NOMO-1 treated with DMSO at 0.1 percent for 48 hours (cell line): ENCODE measurements around the gene RAD51.

ENCODE experiments used
- DNase-seq: peaks from one replicate; lab custom pipeline; 2025; ENCODE audit not compliant: unreplicated experiment; lab: John Stamatoyannopoulos, UW

Gene RAD51

DNA sequence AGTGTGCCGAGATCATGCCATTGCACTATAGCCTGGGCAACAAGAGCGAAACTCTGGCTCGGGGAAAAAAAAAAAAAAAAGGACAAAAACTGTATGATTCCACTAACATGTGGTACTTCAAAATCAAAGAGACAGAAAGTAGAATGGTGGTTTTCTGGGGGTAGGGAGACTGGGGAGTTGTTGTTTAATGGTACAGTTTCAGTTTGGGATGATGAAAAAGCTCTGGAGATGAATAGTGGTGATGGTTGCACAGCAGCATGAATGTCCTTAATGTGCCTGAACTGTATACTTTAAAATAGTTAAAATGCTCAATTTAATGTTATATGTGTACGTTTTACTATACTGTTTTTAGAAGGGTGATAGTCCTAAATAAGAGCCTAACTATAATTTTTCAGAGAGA is 27.4 kb downstream of the RAD51 start:
- DNase-seq: no peak

DNA sequence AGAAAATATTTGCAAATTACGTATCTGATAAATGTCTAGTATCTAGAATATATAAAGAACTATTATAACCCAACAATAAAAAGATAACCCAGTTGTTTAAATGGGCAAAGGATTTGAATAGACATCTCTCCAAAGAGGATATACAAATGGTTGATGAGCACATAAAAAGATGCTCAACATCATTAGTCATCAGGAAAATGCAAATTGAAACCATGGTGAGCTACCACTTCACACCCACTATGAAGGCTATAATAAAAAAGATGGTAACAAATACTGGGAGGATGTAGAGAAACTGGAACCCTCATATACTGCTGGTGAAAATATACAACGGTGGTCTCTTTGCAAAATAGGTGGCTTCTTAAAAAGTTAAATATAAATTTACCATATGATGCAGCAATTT is 28.0 kb downstream of the RAD51 start:
- no peak for DNase-seq

DNA sequence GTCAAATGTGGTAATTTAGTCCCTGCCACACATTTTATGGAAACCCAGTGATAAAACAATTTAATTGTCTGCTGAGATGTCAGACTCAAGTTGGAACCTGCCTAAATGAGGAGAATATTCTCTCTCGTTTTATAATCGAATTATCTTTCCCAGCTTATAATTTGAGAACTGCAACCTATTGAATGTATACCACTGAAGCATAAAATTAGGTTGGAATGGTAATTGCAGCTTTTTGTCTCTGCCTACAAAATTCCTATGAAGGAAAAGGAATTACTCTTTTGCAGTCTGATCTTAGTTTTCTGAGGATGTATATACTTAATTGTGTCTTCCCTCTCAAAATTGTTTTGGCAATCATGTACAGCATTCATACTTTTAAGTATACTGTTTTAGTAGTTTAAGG is 28.9 kb downstream of the RAD51 start:
- DNase-seq: no peak

DNA sequence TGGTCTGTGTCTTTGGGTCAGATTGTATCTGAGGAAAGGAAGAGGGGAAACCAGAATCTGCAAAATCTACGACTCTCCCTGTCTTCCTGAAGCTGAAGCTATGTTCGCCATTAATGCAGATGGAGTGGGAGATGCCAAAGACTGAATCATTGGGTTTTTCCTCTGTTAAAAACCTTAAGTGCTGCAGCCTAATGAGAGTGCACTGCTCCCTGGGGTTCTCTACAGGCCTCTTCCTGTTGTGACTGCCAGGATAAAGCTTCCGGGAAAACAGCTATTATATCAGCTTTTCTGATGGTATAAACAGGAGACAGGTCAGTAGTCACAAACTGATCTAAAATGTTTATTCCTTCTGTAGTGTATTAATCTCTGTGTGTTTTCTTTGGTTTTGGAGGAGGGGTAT is 36.1 kb downstream of the RAD51 start:
- DNase-seq: no peak

DNA sequence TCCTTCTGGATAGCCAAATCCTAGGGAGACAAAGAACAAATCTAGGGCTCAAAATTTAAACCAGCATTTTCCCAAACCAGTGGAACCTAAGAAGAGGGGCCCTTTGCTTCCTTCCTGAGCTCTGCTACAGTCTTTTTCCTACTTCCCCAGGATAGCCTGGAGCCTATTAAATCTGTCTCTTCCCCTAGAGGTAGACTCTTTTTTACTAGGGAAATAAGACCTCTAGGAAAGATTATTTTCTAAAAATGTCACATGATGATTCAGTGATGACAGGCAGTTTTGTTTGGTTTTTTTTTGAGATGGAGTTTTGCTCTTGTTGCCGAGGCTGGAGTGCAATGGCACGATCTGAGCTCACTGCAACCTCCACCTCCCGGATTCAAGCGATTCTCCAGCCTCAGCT is 41.6 kb downstream of the RAD51 start:
- DNase-seq: no peak

DNA sequence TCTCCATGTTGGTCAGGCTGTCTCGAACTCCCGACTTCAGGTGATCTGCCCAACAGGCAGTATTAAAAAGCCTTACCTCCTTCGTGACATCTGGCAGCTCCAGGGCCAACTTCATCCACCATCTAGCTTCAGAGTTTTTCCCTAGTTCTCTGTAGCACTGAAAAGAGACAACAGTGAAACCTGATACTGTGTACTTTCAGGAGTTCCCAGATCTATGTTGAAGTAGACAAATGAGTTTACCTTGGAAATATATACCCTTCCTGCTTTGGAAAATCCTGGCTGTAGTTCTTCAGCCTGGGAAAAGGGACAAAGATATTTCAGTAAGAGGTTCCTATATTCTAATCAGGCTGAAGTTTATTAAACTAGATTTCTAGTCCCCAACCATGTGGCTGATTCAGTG is 42.1 kb downstream of the RAD51 start:
- no peak for DNase-seq

DNA sequence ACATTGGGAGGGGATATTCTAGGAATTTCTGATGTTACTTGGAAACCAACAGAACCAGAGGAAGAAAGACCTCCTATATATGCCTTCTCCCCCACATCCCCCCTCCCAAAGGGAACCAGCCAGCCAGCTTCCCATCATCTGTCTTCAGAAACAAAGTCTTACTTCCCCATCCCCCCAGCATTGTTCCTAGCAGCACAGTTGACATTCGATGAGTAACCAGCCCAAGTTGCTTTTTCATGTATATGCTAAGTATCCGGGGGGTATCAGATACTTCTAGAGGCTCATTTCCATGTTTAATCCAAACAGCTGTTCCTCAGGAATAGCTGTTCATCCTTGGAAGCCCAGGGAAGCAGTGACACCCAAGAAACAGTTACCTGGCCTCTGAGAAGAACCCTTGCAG is 44.1 kb downstream of the RAD51 start:
- DNase-seq: no peak

DNA sequence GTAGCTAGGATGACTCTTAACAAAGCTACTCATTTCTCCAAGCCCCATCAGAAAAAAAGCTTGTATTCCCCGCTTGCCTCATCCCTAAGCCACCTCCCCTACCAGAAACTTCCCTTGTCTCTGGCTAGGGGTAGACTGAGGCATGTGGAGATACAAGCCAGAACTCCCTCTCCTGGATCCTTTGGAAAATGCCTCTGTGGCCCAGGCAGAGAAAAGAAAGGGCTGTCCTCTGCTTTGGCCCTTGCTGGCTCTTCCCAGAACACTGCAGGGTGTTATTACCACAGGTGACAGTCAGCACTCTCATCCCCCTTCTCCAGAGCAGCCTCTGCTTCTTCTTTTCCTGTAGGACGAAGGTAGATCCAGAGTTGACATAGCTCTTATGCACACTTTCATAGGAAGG is 44.9 kb downstream of the RAD51 start:
- DNase-seq: no peak

DNA sequence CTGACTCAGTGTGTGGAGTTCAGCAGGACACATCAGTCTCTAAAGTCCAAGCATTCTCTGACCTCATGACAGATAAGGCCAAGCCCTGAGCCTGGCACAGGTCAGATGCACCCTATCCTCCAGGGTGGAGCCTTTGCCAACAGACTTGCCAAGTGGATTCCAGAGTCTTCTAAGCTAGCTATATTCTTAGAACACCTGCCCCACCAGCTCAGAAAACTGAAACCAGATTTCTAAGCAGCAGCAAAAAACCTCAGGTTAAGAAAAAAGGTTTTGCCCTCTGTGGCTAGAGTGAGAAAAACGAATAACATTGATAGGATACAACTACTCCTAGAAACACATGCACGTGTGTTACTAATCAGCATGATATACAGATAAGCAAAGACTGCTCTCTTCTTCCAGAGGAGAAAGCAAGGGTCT is 48.5 kb downstream of the RAD51 start:
- DNase-seq: no peak

DNA sequence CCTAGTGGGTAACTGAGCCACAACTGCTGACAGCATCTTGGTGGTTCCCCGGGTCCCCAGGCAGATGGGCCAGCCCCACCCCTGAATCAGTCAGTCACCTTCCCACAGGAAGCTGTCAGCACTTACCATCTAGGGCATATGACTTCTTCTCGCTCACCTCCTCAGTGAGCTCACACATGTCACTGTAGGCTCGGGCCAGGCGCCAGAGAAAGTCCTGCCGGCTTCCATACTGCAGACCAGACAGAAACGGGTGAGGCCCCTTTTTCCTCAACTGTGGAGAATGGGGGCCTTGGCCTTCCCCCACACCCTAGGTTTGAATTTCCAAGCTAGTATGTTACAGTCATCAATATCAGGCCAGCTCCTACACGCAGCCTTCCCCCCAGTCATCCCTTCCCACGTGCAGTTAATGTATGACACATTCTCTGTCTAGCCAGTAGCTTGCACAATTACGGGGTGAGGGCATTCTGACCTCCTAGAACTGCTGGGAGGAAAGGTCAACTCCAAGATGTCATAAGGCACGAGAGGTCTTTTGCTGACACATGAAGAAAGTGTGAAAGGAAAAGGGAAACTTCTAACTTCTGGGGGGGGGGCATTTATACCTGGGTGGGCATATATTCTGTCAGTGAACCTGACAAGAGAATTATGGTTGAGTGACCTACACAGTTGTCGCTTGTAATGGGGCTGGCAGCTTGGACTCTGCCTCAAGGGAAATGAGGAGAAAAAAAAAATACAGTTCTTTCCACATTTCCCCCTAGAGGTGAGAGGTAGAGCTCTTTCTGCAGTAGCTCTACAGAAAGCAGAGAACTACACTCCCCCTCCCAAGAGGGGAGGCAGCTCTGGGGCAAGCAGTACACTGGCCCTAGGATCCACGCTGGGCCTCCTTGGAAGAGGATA is 49.2 kb downstream of the RAD51 start:
- peak; percentile 18 for DNase-seq

DNA sequence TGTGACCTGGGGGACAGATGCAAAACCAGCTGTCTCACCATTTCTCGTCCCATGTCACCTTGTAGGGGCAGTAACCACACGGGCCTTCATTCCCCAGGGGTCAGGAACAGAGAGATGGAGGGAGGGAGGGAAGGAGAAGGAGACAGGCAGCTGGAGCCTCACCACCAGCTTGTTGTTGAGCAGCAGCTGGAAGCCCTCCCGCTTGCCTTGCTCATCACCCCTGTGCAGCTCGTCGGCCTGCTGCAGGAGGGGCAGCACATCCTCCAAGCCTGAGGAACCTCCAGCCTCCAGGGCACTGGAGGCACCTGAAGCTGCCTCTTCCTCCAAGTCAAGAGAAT is 49.8 kb downstream of the RAD51 start:
- no peak for DNase-seq

DNA sequence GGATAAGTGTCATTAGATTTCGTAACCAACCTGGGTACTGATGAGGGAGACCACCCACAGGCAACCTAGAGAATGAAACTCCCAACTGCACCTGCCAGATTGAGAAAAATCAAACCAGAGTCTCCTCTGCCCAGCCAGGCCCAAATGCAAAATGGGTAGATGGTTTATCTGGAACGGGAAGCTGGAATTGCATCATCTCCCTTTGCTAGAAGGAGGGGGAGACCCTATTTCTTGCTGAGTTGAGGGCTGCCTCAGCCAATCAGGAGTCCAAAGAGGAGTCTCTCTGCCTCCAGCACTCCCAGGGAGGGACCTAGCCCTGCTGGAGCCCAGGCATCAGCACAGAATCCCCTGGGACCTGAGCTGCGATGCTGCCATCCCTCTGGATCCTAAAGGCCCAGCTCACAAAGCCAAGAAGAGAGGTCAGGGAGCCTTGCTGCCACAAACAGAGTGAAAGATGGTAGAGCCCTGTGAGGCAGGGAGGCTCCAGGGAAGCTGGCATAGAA is 52.0 kb downstream of the RAD51 start:
- DNase-seq: peak; percentile 30

DNA sequence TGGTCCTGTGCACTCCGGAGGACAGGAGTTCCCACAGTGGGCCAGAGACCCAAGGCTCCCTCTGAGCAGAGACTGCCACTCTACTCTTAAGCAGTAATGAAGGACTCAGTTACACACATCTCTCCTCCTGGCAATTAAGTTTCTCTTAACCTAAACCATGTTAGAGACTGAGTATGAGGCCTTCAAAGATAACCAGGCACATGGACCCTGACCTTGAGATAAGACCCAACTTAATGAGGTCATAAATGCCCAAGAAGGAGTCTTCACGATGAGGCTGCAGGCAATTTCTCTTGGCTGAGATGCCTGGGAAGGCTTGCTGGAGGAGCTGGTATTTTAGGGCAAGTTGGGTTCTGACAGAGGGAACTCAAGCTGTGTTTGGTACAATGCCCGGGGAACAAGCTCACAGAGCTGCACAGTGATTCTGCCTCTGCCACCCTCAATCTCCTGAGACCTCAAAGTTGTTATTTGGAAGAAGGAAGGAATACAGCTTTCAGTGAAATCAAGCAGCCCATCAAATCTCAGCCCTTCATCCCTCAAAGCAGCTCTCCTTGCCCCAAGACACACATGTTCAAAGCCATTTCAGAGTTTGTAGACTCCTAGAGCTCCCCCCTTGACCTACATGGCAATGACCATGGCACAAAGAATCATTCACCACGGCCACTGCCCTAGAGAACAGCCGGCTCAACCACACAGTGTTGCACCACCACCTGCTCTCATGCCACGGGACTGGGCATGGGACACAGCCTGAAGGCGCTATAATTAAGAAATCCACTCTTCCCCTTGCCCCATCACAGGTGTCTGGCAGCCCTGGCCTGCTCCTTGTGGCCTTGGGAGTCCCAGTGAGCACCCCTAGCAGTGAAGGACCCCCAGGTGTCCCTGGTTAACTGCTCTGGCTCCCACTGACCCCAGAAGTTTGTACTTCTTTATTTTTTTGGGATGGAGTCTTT is 53.0 kb downstream of the RAD51 start:
- no peak for DNase-seq

DNA sequence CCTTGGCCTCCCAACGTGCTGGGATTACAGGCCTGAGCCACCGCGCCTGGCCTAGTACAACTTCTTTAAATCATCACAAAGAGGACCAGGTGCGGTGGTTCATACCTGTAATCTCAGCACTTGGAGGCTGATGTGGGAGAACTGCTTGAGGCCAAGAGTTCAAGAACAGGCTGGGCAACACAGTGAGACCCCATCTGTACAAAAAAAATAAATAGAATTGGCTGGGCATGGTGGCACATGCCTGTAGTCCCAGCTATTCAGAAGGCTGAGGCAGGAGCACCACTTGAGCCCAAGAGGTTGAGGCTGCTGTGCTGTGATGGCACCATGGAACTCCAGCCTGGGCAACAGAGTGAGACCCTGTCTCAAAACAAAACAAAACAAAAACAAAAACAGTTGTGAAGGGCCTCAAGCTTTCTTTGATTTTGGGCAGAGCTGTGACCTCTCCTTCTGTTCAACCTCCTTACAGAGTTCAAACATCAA is 54.2 kb downstream of the RAD51 start:
- no peak for DNase-seq

DNA sequence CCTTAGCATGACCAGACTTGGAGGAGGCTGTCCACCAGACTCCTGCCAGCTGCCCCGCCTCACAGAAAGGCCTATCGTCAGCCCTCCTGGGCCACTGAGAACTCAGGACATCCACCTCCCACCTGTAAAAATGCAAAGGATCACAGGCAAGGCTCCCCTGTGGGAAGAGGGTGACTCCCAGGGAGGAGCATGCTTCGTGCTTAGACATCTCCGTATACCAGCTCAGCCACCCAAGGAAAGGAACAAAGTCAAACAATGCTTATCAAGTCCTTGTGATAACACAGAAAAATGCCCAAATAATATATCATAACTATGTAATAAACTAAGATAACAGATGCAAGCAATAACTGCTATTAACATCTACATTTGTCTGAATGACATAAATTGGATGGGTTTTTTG is 55.9 kb downstream of the RAD51 start:
- no peak for DNase-seq

DNA sequence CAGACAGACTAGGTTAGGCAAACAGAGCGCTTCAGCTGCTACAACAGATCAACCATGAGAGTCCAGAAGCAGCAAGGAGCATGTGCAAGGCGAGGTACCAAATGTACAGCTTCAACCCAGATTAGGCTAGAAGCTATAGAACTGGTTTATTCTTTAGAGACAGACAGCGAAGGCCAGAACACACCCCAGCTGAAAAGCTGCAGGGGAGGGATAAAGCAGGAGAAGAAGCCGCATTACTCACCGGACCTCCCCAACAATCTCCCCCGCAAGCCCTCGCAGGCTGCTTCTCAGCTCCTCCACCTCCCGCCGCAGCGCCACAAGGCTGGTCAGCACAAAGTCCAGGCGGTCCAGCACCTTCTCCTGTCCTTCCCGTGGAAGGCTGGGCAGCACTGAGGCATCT is 56.8 kb downstream of the RAD51 start:
- DNase-seq: no peak

DNA sequence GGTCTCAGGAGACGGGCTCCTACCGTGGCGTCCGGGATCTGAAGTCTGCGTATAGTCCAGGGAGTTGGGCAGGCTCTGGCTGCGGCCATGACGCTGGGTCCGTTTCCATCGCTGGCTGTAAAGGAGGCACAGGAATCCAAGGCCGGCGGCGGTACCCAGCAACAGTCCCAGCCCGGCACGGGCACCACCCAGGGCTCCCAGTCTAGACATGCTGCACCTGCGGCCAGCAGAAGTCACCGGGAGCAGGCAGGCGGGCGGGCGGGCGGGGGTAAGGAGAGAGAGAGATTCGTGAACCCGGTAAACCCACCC is 59.6 kb downstream of the RAD51 start:
- DNase-seq: no peak

DNA sequence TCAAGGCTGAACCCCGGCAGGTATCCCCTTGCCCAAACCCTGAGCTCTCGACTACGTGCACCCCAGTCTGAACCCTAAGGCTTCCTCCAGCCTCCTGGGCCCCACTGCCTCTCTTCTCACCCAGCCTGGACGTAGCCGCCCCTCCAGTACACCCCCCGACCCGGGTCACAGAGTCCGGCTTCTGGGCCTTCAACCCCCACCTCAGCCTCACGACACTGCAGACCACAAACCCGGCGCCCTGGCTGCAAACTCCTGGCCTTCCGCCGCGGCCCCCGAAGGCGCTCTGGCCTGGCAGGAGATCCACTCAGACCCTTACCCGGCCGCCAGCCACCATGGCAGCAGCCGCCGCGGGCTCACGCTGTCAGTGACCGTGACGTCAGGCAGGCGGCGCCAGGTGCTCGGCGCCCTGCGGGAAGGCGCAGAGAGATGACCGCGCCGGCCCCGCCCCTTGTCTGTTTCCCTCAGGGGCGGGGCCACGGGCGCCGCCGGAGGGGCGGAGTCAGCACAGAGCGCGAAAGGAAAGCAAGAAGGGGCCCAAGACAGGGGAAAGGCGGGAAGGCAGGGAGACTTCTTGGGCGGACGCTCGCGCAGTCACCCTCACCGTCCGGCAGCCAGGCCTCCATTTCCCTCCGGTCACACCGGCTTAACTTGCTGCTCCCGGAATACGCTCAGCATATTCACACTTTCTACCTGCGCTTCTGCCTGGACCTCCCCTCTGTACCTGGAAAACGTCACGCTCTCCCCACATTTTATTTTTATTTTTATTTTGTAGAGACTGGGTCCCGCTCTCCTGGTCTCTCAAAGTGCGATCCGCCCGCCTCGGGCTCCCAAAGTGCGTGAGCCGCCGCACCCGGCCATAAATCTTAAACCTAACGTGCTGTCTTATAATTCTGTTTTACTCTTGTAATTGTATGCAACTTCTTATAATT is 60.2 kb downstream of the RAD51 start, which contains the start of gene RMDN3:
RMDN3 (minus strand) TSS at position 372 of the 929 bp plus-strand sequence. CDS start 471 bp downstream, outside the sequence.
- DNase-seq: peak; percentile 91

DNA sequence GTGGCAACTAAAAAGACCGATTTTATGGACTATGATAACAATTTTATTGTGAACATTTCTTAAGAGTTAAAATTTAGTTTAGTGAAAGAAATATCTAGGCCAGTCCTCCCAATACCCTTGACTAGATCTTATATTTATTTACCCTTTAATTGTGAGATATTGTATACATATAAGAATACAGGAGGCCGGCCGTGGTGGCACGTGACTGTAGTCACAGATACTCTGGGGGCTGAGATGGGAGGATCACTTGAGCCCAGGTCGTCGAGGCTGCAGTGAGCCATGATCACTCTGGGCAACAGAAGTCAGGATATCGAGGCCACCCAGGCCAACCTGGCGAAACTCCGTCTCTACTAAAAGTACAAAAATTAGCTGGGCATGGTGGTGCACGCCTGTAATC is 60.8 kb downstream of the RAD51 start:
- no peak for DNase-seq

DNA sequence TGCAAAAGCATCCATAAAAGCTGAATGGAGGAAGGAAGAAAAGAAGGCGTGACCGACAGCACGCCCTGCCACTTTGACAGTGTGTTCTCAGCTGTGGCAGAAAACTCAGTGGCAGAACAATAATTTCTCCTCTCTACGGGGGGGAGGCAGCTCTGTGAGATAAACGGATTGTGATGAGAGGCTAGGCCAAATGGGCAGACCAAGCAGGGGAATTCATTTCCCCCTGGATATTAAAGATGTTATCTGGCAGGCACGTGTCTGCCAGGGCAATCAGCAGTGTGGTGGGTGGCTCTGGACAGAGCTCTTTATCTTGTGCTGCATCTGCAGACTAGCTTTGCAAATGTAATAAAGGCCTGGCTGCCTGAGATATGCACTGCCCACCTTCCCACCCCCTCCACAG is 62.0 kb downstream of the RAD51 start:
- DNase-seq: no peak

DNA sequence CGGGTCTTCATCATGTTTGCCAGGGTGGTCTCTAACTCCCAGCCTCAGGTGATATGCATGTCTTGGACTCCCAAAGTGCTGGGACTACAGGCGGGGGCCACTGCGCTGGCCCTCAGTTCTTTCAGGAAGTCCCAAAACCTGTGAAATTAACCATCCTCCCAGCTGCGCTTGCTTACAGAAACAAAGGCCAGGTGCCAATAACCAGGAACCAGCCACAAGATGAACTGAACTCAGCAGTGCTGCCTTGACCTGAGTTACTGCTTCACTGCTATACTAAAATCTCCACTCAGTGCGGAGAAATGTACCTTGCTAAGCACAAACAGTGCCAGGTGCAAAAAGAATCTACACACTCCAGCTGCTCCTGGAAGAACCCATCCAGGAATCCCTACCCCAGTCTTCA is 65.0 kb downstream of the RAD51 start:
- DNase-seq: no peak
